GOT3 (cell line): ENCODE measurements around the gene DND1.
"Not testable (repeated sequence)": the region's sequence is repeated elsewhere in the genome, so short reads cannot be mapped to it uniquely, and the experiment has no call there.

ENCODE experiments used
- DNase-seq: peaks from one replicate; lab custom pipeline; 2025; ENCODE audit warnings: mixed read lengths; lab: John Stamatoyannopoulos, UW

Gene DND1

GRCh38 chr5:140631036-140631417, 42.3 kb downstream of the DND1 start:
- DNase-seq, result no peak

- DNase-seq, result no peak
These were observed 42.9 kb downstream of the DND1 start for GRCh38 chr5:140630292-140631035.

- DNase-seq, result no peak
These were observed 44.7 kb downstream of the DND1 start for GRCh38 chr5:140628711-140629110.

GRCh38 chr5:140627972-140628371, 45.4 kb downstream of the DND1 start:
- no peak for DNase-seq

GRCh38 chr5:140624886-140625285, 48.5 kb downstream of the DND1 start:
- DNase-seq, result not testable (repeated sequence)

GRCh38 chr5:140623061-140623460, 50.3 kb downstream of the DND1 start:
- not testable (repeated sequence) for DNase-seq

GRCh38 chr5:140622301-140622700, 51.1 kb downstream of the DND1 start:
- DNase-seq, result no peak
